H1 (cell line): ENCODE measurements around the gene NCCRP1. TPM values are rescaled to one million over a fixed set of nuclear protein-coding genes. Genes with fewer than 3 reads are reported as not detected.

Source experiments
- CTCF ChIA-PET: fragments of 300-600 bp; sonication (Branson Sonifier 250); formaldehyde crosslinking; loops from one replicate; lab custom pipeline; 2021; ENCODE audit not compliant: partially characterized antibody; lab: Charles Lee
- POLR2A ChIA-PET: fragments of 300-600 bp; sonication (Branson Sonifier 250); formaldehyde crosslinking; loops from one replicate; lab custom pipeline; 2021; ENCODE audit warnings: inconsistent platforms; ENCODE audit not compliant: partially characterized antibody; lab: Charles Lee
- DNase-seq, 2 experiments: peaks; one replicate each; pipeline versions ENCODE4 v3.0.0 to v3.0.0-alpha.2; 2010 to 2022; ENCODE audit warnings: low spot score in 2 of 2, low read depth in 1 of 2, mixed read lengths in 1 of 2
- FAIRE-seq: peaks from 2 replicates; lab custom pipeline; 2011; peaks lifted over from hg19 to GRCh38; lab: Jason Lieb, UNC
- H2AFZ ChIP-seq: 2 replicates; pipeline ENCODE4 v1.8.1; 2012; ENCODE audit warnings: low read length, inconsistent platforms
- H2AK5ac ChIP-seq: 2 replicates; pipeline ENCODE4 v1.6.1; 2013; ENCODE audit warnings: low read depth, low read length
- H2BK120ac ChIP-seq: replicated peaks from 2 replicates; pipeline ENCODE3; 2013; ENCODE audit warnings: low read depth, low read length, inconsistent platforms
- H2BK12ac ChIP-seq: 2 replicates; pipeline ENCODE4 v1.6.1; 2013; ENCODE audit warnings: low read depth, low read length
- H2BK15ac ChIP-seq: 2 replicates; pipeline ENCODE4 v1.6.1; 2013; ENCODE audit warnings: low read length
- H2BK20ac ChIP-seq: 2 replicates; pipeline ENCODE4 v1.6.1; 2013; ENCODE audit warnings: low read length
- H2BK5ac ChIP-seq: 2 replicates; pipeline ENCODE4 v1.6.1; 2013; ENCODE audit warnings: low read depth, low read length
- H3K14ac ChIP-seq: 2 replicates; pipeline ENCODE4 v1.6.1; 2013; ENCODE audit warnings: inconsistent platforms; ENCODE audit not compliant: insufficient read length
- H3K18ac ChIP-seq: 2 replicates; pipeline ENCODE4 v1.6.1; 2013; ENCODE audit warnings: low read length; ENCODE audit errors: extremely low read depth
- H3K23ac ChIP-seq: 2 replicates; pipeline ENCODE4 v1.6.1; 2013; ENCODE audit warnings: inconsistent platforms; ENCODE audit not compliant: insufficient read length
- H3K23me2 ChIP-seq: 2 replicates; pipeline ENCODE4 v1.6.1; 2013; ENCODE audit warnings: low read depth, low read length
- H3K27ac ChIP-seq: 2 replicates; pipeline ENCODE4 v1.6.1; 2011; ENCODE audit warnings: low read depth, low read length, inconsistent platforms
- H3K27me3 ChIP-seq, 4 experiments: replicated peaks in 1 of 4; 1 replicate in 1 of 4; 2 replicates in 3 of 4; pipeline versions ENCODE4 v1.6.1 to v1.8.1; 2011 to 2013; ENCODE audit warnings: low read length in 3 of 4, mild to moderate bottlenecking in 3 of 4, inconsistent platforms in 2 of 4, mixed read lengths in 2 of 4, moderate library complexity in 1 of 4; ENCODE audit not compliant: control insufficient read depth in 3 of 4, insufficient read depth in 3 of 4; ENCODE audit errors: extremely low read depth in 1 of 4
- H3K36me3 ChIP-seq, 4 experiments: 2 replicates each; pipeline versions ENCODE4 v1.6.1 to v1.8.1; 2011 to 2013; ENCODE audit warnings: mild to moderate bottlenecking in 4 of 4, low read length in 3 of 4, moderate library complexity in 2 of 4, control low read depth in 1 of 4, inconsistent platforms in 1 of 4; ENCODE audit not compliant: insufficient read depth in 4 of 4, control insufficient read depth in 2 of 4
- H3K4ac ChIP-seq: replicated peaks from 2 replicates; pipeline ENCODE3; 2013; ENCODE audit warnings: low read length, low read depth, mixed read lengths, inconsistent platforms; ENCODE audit not compliant: insufficient read length
- H3K4me1 ChIP-seq, 4 experiments: replicated peaks in 1 of 4; 1 replicate in 1 of 4; 2 replicates in 3 of 4; pipeline versions ENCODE4 v1.6.1 to v1.8.1; 2011 to 2013; ENCODE audit warnings: low read length in 3 of 4, inconsistent platforms in 2 of 4, mixed read lengths in 1 of 4; ENCODE audit not compliant: insufficient read depth in 4 of 4, control insufficient read depth in 3 of 4
- H3K4me2 ChIP-seq, 2 experiments: 2 replicates each; pipeline versions ENCODE4 v1.6.1 to v1.8.1; 2011 to 2013; ENCODE audit warnings: low read depth in 2 of 2, low read length in 2 of 2, control low read depth in 1 of 2, inconsistent platforms in 1 of 2, mild to moderate bottlenecking in 1 of 2; ENCODE audit not compliant: insufficient read depth in 1 of 2
- H3K4me3 ChIP-seq, 4 experiments: fragments of 200-600, 300-600 bp in 1 of 4; sonication (generic), shearing (Covaris generic), sonication (Bioruptor Twin) in 1 of 4; 2 replicates each; pipeline versions ENCODE4 v1.5.1 to v1.8.1; 2011 to 2016; ENCODE audit warnings: low read length in 4 of 4, low read depth in 3 of 4, control low read depth in 2 of 4, inconsistent platforms in 2 of 4, mild to moderate bottlenecking in 2 of 4, mixed read lengths in 1 of 4, moderate library complexity in 1 of 4; ENCODE audit not compliant: insufficient read depth in 2 of 4; ENCODE audit errors: extremely low read depth in 1 of 4
- H3K56ac ChIP-seq: replicated peaks from 2 replicates; pipeline ENCODE3; 2013; ENCODE audit warnings: low read depth, mild to moderate bottlenecking, mixed read lengths, low read length, inconsistent platforms; ENCODE audit not compliant: insufficient read length
- H3K79me1 ChIP-seq: 2 replicates; pipeline ENCODE4 v1.6.1; 2013; ENCODE audit warnings: low read depth, low read length, control low read depth
- H3K79me2 ChIP-seq, 2 experiments: 2 replicates each; pipeline versions ENCODE4 v1.6.1 to v1.8.1; 2012 to 2013; ENCODE audit warnings: low read length in 2 of 2, mild to moderate bottlenecking in 2 of 2, inconsistent platforms in 1 of 2; ENCODE audit not compliant: insufficient read depth in 2 of 2, control insufficient read depth in 1 of 2
- H3K9ac ChIP-seq, 4 experiments: replicated peaks in 1 of 4; 1 replicate in 1 of 4; 2 replicates in 3 of 4; pipeline versions ENCODE4 v1.6.1 to v1.8.1; 2011 to 2013; ENCODE audit warnings: low read depth in 3 of 4, low read length in 3 of 4, control low read depth in 2 of 4, mild to moderate bottlenecking in 2 of 4, moderate library complexity in 2 of 4, inconsistent platforms in 1 of 4; ENCODE audit errors: extremely low read depth in 1 of 4
- H3K9me3 ChIP-seq, 2 experiments: 2 replicates each; pipeline versions ENCODE4 v1.6.1 to v1.8.1; 2012 to 2013; ENCODE audit warnings: mild to moderate bottlenecking in 2 of 2, moderate library complexity in 2 of 2, control low read depth in 1 of 2, inconsistent platforms in 1 of 2, low read depth in 1 of 2, low read length in 1 of 2, mixed read lengths in 1 of 2; ENCODE audit not compliant: insufficient read depth in 2 of 2
- H4K20me1 ChIP-seq, 2 experiments: replicated peaks in 1 of 2; 2 replicates each; pipeline versions ENCODE3 to v1.8.1; 2011 to 2013; ENCODE audit warnings: inconsistent platforms in 2 of 2, low read length in 2 of 2, mild to moderate bottlenecking in 1 of 2; ENCODE audit not compliant: insufficient read depth in 2 of 2, control insufficient read depth in 1 of 2
- H4K5ac ChIP-seq: 2 replicates; pipeline ENCODE4 v1.6.1; 2013; ENCODE audit warnings: low read length, low read depth, mixed read lengths, inconsistent platforms; ENCODE audit not compliant: insufficient read length
- H4K8ac ChIP-seq: 2 replicates; pipeline ENCODE4 v1.8.0; 2013; ENCODE audit warnings: mild to moderate bottlenecking, moderate library complexity, low read length, inconsistent platforms; ENCODE audit not compliant: insufficient read depth; ENCODE audit errors: extremely low read depth
- H4K91ac ChIP-seq: replicated peaks from 2 replicates; pipeline ENCODE3; 2013; ENCODE audit warnings: low read length, mixed read lengths, inconsistent platforms; ENCODE audit not compliant: insufficient read length
- ATF2 ChIP-seq: IDR thresholded peaks from 2 replicates; pipeline ENCODE4 v1.6.1; 2012; ENCODE audit warnings: low read length, inconsistent platforms
- BRCA1 ChIP-seq: IDR thresholded peaks from 2 replicates; pipeline ENCODE4 v1.6.1; 2012; ENCODE audit warnings: low read depth, low read length, improper control_type of control experiment
- CBX5 ChIP-seq: fragments of 300-800, 300-1000 bp; sonication (generic); IDR thresholded peaks from 2 replicates; pipeline ENCODE4 v1.7.1; 2016; ENCODE audit warnings: antibody characterized with exemption, low read length, low read depth
- CEBPB ChIP-seq: IDR thresholded peaks from 2 replicates; pipeline ENCODE4 v1.6.1; 2012; ENCODE audit warnings: low read depth, low read length
- CTCF ChIP-seq, 3 experiments: IDR thresholded peaks; 1 replicate in 2 of 3; 2 replicates in 1 of 3; pipeline versions ENCODE4 v1.5.1 to v1.6.1; 2011; ENCODE audit warnings: low read length in 3 of 3, mild to moderate bottlenecking in 3 of 3, inconsistent platforms in 2 of 3, low read depth in 1 of 3, moderate library complexity in 1 of 3; ENCODE audit not compliant: insufficient read depth in 1 of 3; ENCODE audit errors: control extremely low read depth in 1 of 3
- EGR1 ChIP-seq: IDR thresholded peaks from 2 replicates; pipeline ENCODE4 v1.6.1; 2011; ENCODE audit warnings: low read depth, low read length, borderline replicate concordance
- JUND ChIP-seq: IDR thresholded peaks from 2 replicates; pipeline ENCODE4 v1.6.1; 2011; ENCODE audit warnings: mild to moderate bottlenecking, improper control_type of control experiment, low read length
- POLR2AphosphoS5 ChIP-seq: IDR thresholded peaks from 2 replicates; pipeline ENCODE4 v1.6.1; 2011; ENCODE audit warnings: low read depth, low read length
- SP2 ChIP-seq: IDR thresholded peaks from 2 replicates; pipeline ENCODE4 v1.6.1; 2012; ENCODE audit warnings: mild to moderate bottlenecking, low read length, inconsistent platforms
- TCF12 ChIP-seq: IDR thresholded peaks from 2 replicates; pipeline ENCODE4 v1.6.1; 2011; ENCODE audit warnings: low read depth, mild to moderate bottlenecking, low read length
- WGBS, 2 experiments: shearing (Covaris generic) in 1 of 2; methylation state at CpG; one replicate each; pipeline versions ENCODE4 v1.1.6 to v1.1.7; 2013 to 2015; ENCODE audit warnings: low lambda C conversion rate in 2 of 2, mixed read lengths in 2 of 2, inconsistent platforms in 1 of 2, low coverage in 1 of 2, missing lambda C conversion rate in 1 of 2; ENCODE audit not compliant: insufficient replicate concordance in 2 of 2, insufficient coverage in 1 of 2, insufficient read length in 1 of 2; ENCODE audit errors: extremely low coverage in 1 of 2, missing lambda C conversion rate in 1 of 2; 5-methylcytosine and 5-hydroxymethylcytosine counted together
- polyA plus RNA-seq, 7 experiments: library from polyadenylated mRNA; depleted of rRNA in 3 of 7; stranded (reverse) in 5 of 7; unstranded in 2 of 7; fragments of >200 nt in 5 of 7; fragments of 200-250 nt in 2 of 7; gene quantifications; 1 replicate in 5 of 7; 2 replicates in 1 of 7; 4 replicates in 1 of 7; pipeline versions ENCODE4 v1.2.1 to v1.2.3, GENCODE V29; 2011 to 2013; ENCODE audit warnings: missing spikeins in 2 of 7, mixed read lengths in 2 of 7
- total RNA-seq: library from RNA; stranded (reverse); fragmentation: NEBNext Ultra II Directional; extraction: Animal tissue kit (Norgen Biotek cat#: 25700); gene quantifications from 2 replicates; pipeline ENCODE4 v1.2.1, GENCODE V29; 2021

Gene NCCRP1
- total and polyA plus RNA-seq, 2 of the 8 experiments (the other 6 are each of a cell fraction or from before 2014, with no cell fraction given): 2.8 to 7.9 TPM

- no peak overlapping the region for H4K8ac ChIP-seq
- H3K9me3 ChIP-seq: no peaks in the 10 kb centered on the region
- FAIRE-seq (no peak), DNase-seq (no peak)
- no peak overlapping the region for H3K4me3 ChIP-seq
- H3K4me2 ChIP-seq: no peak overlapping the region
- peak overlapping the region in 1 of 4 experiments; percentile 29; a peak in 1 of 7 replicates for H3K9ac ChIP-seq
- no peak overlapping the region for H2BK20ac ChIP-seq
- POLR2A ChIA-PET: interaction anchor here (1.0 to 1.2 kb wide), 2 partner anchors 13 to 15 kb away, joined by 3 to 4 read pairs; no protein-coding TSS in a partner anchor
- peaks cover 22 to 35% of the 10 kb centered on the region in 2 experiments for H4K20me1 ChIP-seq
- H3K79me2 ChIP-seq: peaks cover 0 to 50% of the 10 kb centered on the region in 2 experiments; a peak in 1 of 4 replicates
- peak overlapping the region; percentile 99 for H3K4ac ChIP-seq
- no peak overlapping the region for H3K56ac ChIP-seq
- H3K18ac ChIP-seq: 0 out of 2 replicates have a peak overlapping the region, but pooled peaks have one; percentile 25
- no peak overlapping the region for H3K14ac ChIP-seq
- peak overlapping the region; percentile 91 for H4K91ac ChIP-seq
- H2BK12ac ChIP-seq: peak overlapping the region; percentile 22; the same call in 1 of the 2 replicates
- H3K27ac ChIP-seq: no peak overlapping the region
- peaks cover 40% of the 10 kb centered on the region for H3K79me1 ChIP-seq
- CTCF ChIA-PET: interaction anchor here (0.8 to 1.3 kb wide), 2 partner anchors 9 to 23 kb away, joined by 3 to 5 read pairs; no protein-coding TSS in a partner anchor
- no peak overlapping the region for H4K5ac ChIP-seq
- peak overlapping the region; percentile 91 for H2BK5ac ChIP-seq
- peak overlapping the region; percentile 72 for H2BK120ac ChIP-seq
- peak overlapping the region; percentile 44 for H2AK5ac ChIP-seq
- peak overlapping the region; percentile 0; the same call in 1 of the 2 replicates for H2BK15ac ChIP-seq
- no peaks in the 10 kb centered on the region; a peak in 2 of 8 replicates for H3K36me3 ChIP-seq
- peak overlapping the region; percentile 10 for H3K23ac ChIP-seq
- H2AFZ ChIP-seq: no peak overlapping the region
- peaks cover 3% of the 10 kb centered on the region; the same call in 1 of the 2 replicates for H3K23me2 ChIP-seq
- WGBS, 2 experiments: 93% methylated on average over 15 of the region's 15 CpGs; no CpG with 5 or more reads in 1 of the 2 experiments
- peaks cover 0 to 1% (median 0%) of the 10 kb centered on the region in 4 experiments; a peak in 1 of 7 replicates for H3K27me3 ChIP-seq
- peaks cover 4 to 39% (median 22%) of the 10 kb centered on the region in 4 experiments for H3K4me1 ChIP-seq
- TF ChIP-seq CEBPB (no peak), TCF12 (no peak), CBX5 (no peak), ATF2 (no peak), CTCF (IDR thresholded peaks at IDR 0.05; ENCODE audit: control extremely low read depth in 1 of 3, insufficient read depth in 1 of 3, low read depth in 1 of 3, low read length in 3 of 3) (no peak), JUND (no peak), SP2 (no peak), BRCA1 (no peak), EGR1 (no peak), POLR2AphosphoS5 (no peak)
Observed at GRCh38 chr19:39157997-39158389, 38.8 kb upstream of the NCCRP1 start.
